Suppressor macrophage (primary cell): Measurements from ENCODE around the gene PINLYP.
A peak's percentile ranks its signal among the peaks of the same experiment; 100 is the strongest.
"Not testable (repeated sequence)": the region's sequence is repeated elsewhere in the genome, so short reads cannot be mapped to it uniquely, and the experiment has no call there.

Experiments used
- DNase-seq, 4 experiments: peaks; one replicate each; pipeline ENCODE4 v3.0.0-alpha.2; 2020 to 2022

The PINLYP gene

GRCh38 chr19:43582495-43582894 is 6.9 kb downstream of the PINLYP start:
- peak in 2 of 4 experiments; percentile 38 to 48 for DNase-seq

GRCh38 chr19:43584484-43584883 is 8.9 kb downstream of the PINLYP start:
- no peak for DNase-seq

GRCh38 chr19:43586346-43586745 is 10.7 kb downstream of the PINLYP start:
- no peak for DNase-seq

- DNase-seq = not testable (repeated sequence)
Observed at GRCh38 chr19:43587029-43587428, 11.4 kb downstream of the PINLYP start.

GRCh38 chr19:43589277-43589676 is 13.7 kb downstream of the PINLYP start:
- DNase-seq = no peak

GRCh38 chr19:43589678-43590077 is 14.1 kb downstream of the PINLYP start:
- no peak for DNase-seq

GRCh38 chr19:43591904-43592772 is 16.5 kb downstream of the PINLYP start:
- DNase-seq = no peak

- no peak for DNase-seq
Observed at GRCh38 chr19:43592800-43593350, 17.3 kb downstream of the PINLYP start.

GRCh38 chr19:43594081-43594697 is 18.6 kb downstream of the PINLYP start:
- DNase-seq = no peak

GRCh38 chr19:43594710-43595604 is 19.4 kb downstream of the PINLYP start:
- peak; percentile 78 to 87 (median 80) for DNase-seq

- DNase-seq = no peak
Observed at GRCh38 chr19:43595605-43595998, 20.0 kb downstream of the PINLYP start.

- peak; percentile 100 for DNase-seq
Observed at GRCh38 chr19:43595999-43596841, 20.6 kb downstream of the PINLYP start, which contains the start of the genes IRGQ and ZNF576. Gene IRGQ (minus strand): TSS chr19:43596134. CDS start chr19:43595338, 796 bp downstream. Gene ZNF576 (plus strand): TSS chr19:43596595. CDS start chr19:43597109, 514 bp downstream.

GRCh38 chr19:43596842-43597461 is 21.4 kb downstream of the PINLYP start:
- DNase-seq = peak in 2 of 4 experiments; percentile 11 to 20

- peak; percentile 21 to 49 (median 31) for DNase-seq
Observed at GRCh38 chr19:43597876-43598275, 22.3 kb downstream of the PINLYP start.

GRCh38 chr19:43598445-43599240 is 23.0 kb downstream of the PINLYP start:
- no peak for DNase-seq

GRCh38 chr19:43599635-43600295 is 24.2 kb downstream of the PINLYP start:
- no peak for DNase-seq

- not testable (repeated sequence) for DNase-seq
Observed at GRCh38 chr19:43600326-43600725, 24.7 kb downstream of the PINLYP start.

GRCh38 chr19:43605875-43606568 is 30.4 kb downstream of the PINLYP start:
- DNase-seq = no peak
